Left lung (tissue), 10 donors: ENCODE measurements around the gene CUX1. TPM values are rescaled to one million over a fixed set of nuclear protein-coding genes. Genes with fewer than 3 reads are reported as not detected.
A peak's percentile ranks its signal among the peaks of the same experiment; 100 is the strongest.

Experiments used
- ATAC-seq: fragments of 200-7000 bp; cut with Tn5 transposase; one replicate; pipeline ENCODE4 v1.9.1; 2020; ENCODE audit warnings: moderate library complexity
- DNase-seq, 4 donors: peaks; one replicate each; pipeline ENCODE4 v3.0.0-alpha.2; 2013 to 2020
- H3K27ac ChIP-seq, 2 donors: fragments of 200-600 bp; sonication (generic) in 1 of 2; one replicate each; pipeline versions ENCODE4 v1.5.0 to v1.8.0; 2020 to 2021
- H3K27me3 ChIP-seq, 2 donors: fragments of 200-600 bp; sonication (generic) in 1 of 2; one replicate each; pipeline versions ENCODE4 v1.5.0 to v1.8.0; 2020 to 2021
- H3K36me3 ChIP-seq, 2 donors: fragments of 200-600 bp; sonication (generic) in 1 of 2; one replicate each; pipeline versions ENCODE4 v1.5.0 to v1.8.0; 2020 to 2021
- H3K4me1 ChIP-seq, 2 donors: fragments of 200-600 bp; one replicate each; pipeline ENCODE4 v1.8.0; 2021
- H3K4me3 ChIP-seq, 2 donors: fragments of 200-600 bp; sonication (generic) in 1 of 2; one replicate each; pipeline versions ENCODE4 v1.5.0 to v1.8.0; 2020 to 2021; ENCODE audit warnings: mild to moderate bottlenecking in 1 of 2
- H3K9me3 ChIP-seq, 2 donors: fragments of 200-600 bp; sonication (generic) in 1 of 2; one replicate each; pipeline versions ENCODE4 v1.5.0 to v1.8.0; 2020 to 2021
- CTCF ChIP-seq, 2 donors: fragments of 200-600 bp; sonication (generic) in 1 of 2; IDR thresholded peaks; one replicate each; pipeline versions ENCODE4 v1.5.0 to v1.8.0; 2021; ENCODE audit warnings: antibody characterized with exemption in 2 of 2
- intact Hi-C, 2 donors: fragments of 100-400 bp; cut with DNase I; formaldehyde crosslinking; loops; one replicate each; pipeline versions ENCODE4 v1.11.2 to v1.14.2; 2022
- polyA plus RNA-seq, 6 donors: library from polyadenylated mRNA; unstranded; fragments of 120-200 nt; gene quantifications; one replicate each; pipeline ENCODE4 v1.2.1, GENCODE V29; 2013; ENCODE audit not compliant: insufficient read length in 6 of 6
- total RNA-seq, 2 donors: library from RNA; stranded (reverse); fragmentation: NEBNext Ultra II Directional; extraction: Animal tissue kit (Norgen Biotek cat#: 25700); gene quantifications; one replicate each; pipeline ENCODE4 v1.2.1, GENCODE V29; 2021
- donor health status: DM: no; HTN: yes; CAD: no.
- donor health status: DM: no; HTN: no; CAD: no.

Gene CUX1
- total and polyA plus RNA-seq, 8 donors: 86.4 to 157 (median 96.4) TPM

- Histone ChIP-seq H3K27ac (no peak overlapping the region), H3K27me3 (no peaks in the 10 kb centered on the region), H3K36me3 (no peaks in the 10 kb centered on the region), H3K9me3 (no peaks in the 10 kb centered on the region), H3K4me3 (no peak overlapping the region), H3K4me1 (peaks cover 0 to 7% of the 10 kb centered on the region in 2 donors)
- TF ChIP-seq CTCF (IDR thresholded peaks at IDR 0.05): no peak
- ATAC-seq (no peak), DNase-seq (peak in 1 of 4 donors; percentile 41)
- intact Hi-C loops: no loop called here
Measured at GRCh38 chr7:101998906-101999240, 181.4 kb downstream of the CUX1 start.

GRCh38 chr7:101999393-101999792, 182.0 kb downstream of the CUX1 start:
- Histone ChIP-seq H3K4me1 (peaks cover 0 to 7% of the 10 kb centered on the region in 2 donors), H3K4me3 (no peak overlapping the region), H3K9me3 (no peaks in the 10 kb centered on the region), H3K36me3 (no peaks in the 10 kb centered on the region), H3K27me3 (no peaks in the 10 kb centered on the region), H3K27ac (no peak overlapping the region)
- intact Hi-C loops: no loop called here
- DNase-seq (peak in 1 of 4 donors; percentile 27), ATAC-seq (no peak)
- TF ChIP-seq CTCF (IDR thresholded peaks at IDR 0.05): no peak

GRCh38 chr7:102000123-102000522, 182.7 kb downstream of the CUX1 start:
- Histone ChIP-seq H3K27ac (no peak overlapping the region), H3K9me3 (no peaks in the 10 kb centered on the region), H3K36me3 (no peaks in the 10 kb centered on the region), H3K27me3 (no peaks in the 10 kb centered on the region), H3K4me3 (no peak overlapping the region), H3K4me1 (peaks cover 0 to 7% of the 10 kb centered on the region in 2 donors)
- no peak for TF ChIP-seq CTCF (IDR thresholded peaks at IDR 0.05)
- intact Hi-C loops: no loop called here
- ATAC-seq: no peak
- no peak for DNase-seq

- H3K4me1 ChIP-seq: no peaks in the 10 kb centered on the region
- ATAC-seq (no peak), DNase-seq (no peak)
- intact Hi-C loops: no loop called here
- H3K27me3 ChIP-seq: no peaks in the 10 kb centered on the region
- no peak overlapping the region for H3K4me3 ChIP-seq
- no peak for TF ChIP-seq CTCF (IDR thresholded peaks at IDR 0.05)
- no peaks in the 10 kb centered on the region for H3K9me3 ChIP-seq
- H3K27ac ChIP-seq: no peak overlapping the region
- no peaks in the 10 kb centered on the region for H3K36me3 ChIP-seq
Measured at GRCh38 chr7:102004229-102004628, 186.8 kb downstream of the CUX1 start.

- intact Hi-C loops: no loop called here
- no peak for ATAC-seq
Measured at GRCh38 chr7:102004848-102005247, 187.4 kb downstream of the CUX1 start.

More at GRCh38 chr7:102004848-102005247, 187.4 kb downstream of the CUX1 start:
- H3K4me3 ChIP-seq: no peak overlapping the region
- no peaks in the 10 kb centered on the region for H3K36me3 ChIP-seq
- H3K4me1 ChIP-seq: no peaks in the 10 kb centered on the region
- no peaks in the 10 kb centered on the region for H3K9me3 ChIP-seq
- no peaks in the 10 kb centered on the region for H3K27me3 ChIP-seq
- no peak for DNase-seq
- H3K27ac ChIP-seq: no peak overlapping the region
- TF ChIP-seq CTCF (IDR thresholded peaks at IDR 0.05): no peak
